ENCODE measurements around the gene DAAM1.

The DAAM1 gene

GRCh38 chr14:59188461-59189090 lies at the start of gene DAAM1:
TSS of gene DAAM1 (plus strand) at chr14:59188667. CDS start at chr14:59263478, 74,811 bp downstream.
- no peak for TF ChIP-seq CTCF (IDR thresholded peaks at IDR 0.05)
- intact Hi-C loops (cut with DNase I; ENCODE audit: low total_unique reads): loop anchor here (5.0 kb wide), 3 partner anchors 61 to 234 kb away; no protein-coding TSS in a partner anchor

GRCh38 chr14:59139324-59139723 lies 49.1 kb upstream of the DAAM1 start:
- no peak for TF ChIP-seq CTCF (IDR thresholded peaks at IDR 0.05)
- Histone ChIP-seq H3K4me1 (no peaks in the 10 kb centered on the region), H3K36me3 (no peaks in the 10 kb centered on the region), H3K27ac (no peak overlapping the region), H3K27me3 (no peaks in the 10 kb centered on the region), H3K4me3 (no peak overlapping the region), H3K9me3 (no peaks in the 10 kb centered on the region)
- intact Hi-C loops (cut with DNase I; ENCODE audit: low total_unique reads): no loop called here
- no peak for DNase-seq

More at GRCh38 chr14:59188461-59189090, at the start of gene DAAM1:
- H3K4me3 ChIP-seq: peak within 1 kb of the TSS; percentile 75 to 84
- no peaks in the 10 kb centered on the region for H3K27me3 ChIP-seq
- no peaks in the 10 kb centered on the region for H3K36me3 ChIP-seq
- peak; percentile 99 for DNase-seq
- no peaks in the 10 kb centered on the region for H3K9me3 ChIP-seq
- peak within 1 kb of the TSS; percentile 91 to 93 for H3K27ac ChIP-seq
- H3K4me1 ChIP-seq: peaks cover 0 to 40% (median 19%) of the 10 kb centered on the region in 4 donors

GRCh38 chr14:59140106-59140843 lies 48.2 kb upstream of the DAAM1 start:
- no peak for TF ChIP-seq CTCF (IDR thresholded peaks at IDR 0.05)
- Histone ChIP-seq H3K36me3 (no peaks in the 10 kb centered on the region), H3K9me3 (no peaks in the 10 kb centered on the region), H3K27ac (no peak overlapping the region), H3K27me3 (no peaks in the 10 kb centered on the region), H3K4me1 (no peaks in the 10 kb centered on the region), H3K4me3 (no peak overlapping the region)
- no peak for DNase-seq
- intact Hi-C loops (cut with DNase I; ENCODE audit: low total_unique reads): no loop called here

GRCh38 chr14:59146484-59146883 lies 42.0 kb upstream of the DAAM1 start:
- H3K36me3 ChIP-seq: no peaks in the 10 kb centered on the region
- intact Hi-C loops (cut with DNase I; ENCODE audit: low total_unique reads): no loop called here
- no peak overlapping the region for H3K4me3 ChIP-seq
- H3K27ac ChIP-seq: no peak overlapping the region
- no peaks in the 10 kb centered on the region for H3K27me3 ChIP-seq
- DNase-seq: no peak
- H3K9me3 ChIP-seq: no peaks in the 10 kb centered on the region
- H3K4me1 ChIP-seq: no peaks in the 10 kb centered on the region
- TF ChIP-seq CTCF (IDR thresholded peaks at IDR 0.05): no peak

GRCh38 chr14:59147007-59147406 lies 41.5 kb upstream of the DAAM1 start:
- H3K27me3 ChIP-seq: no peaks in the 10 kb centered on the region
- no peaks in the 10 kb centered on the region for H3K36me3 ChIP-seq
- no peak for TF ChIP-seq CTCF (IDR thresholded peaks at IDR 0.05)
- intact Hi-C loops (cut with DNase I; ENCODE audit: low total_unique reads): no loop called here
- DNase-seq: no peak
- H3K4me3 ChIP-seq: no peak overlapping the region
- no peaks in the 10 kb centered on the region for H3K4me1 ChIP-seq
- no peaks in the 10 kb centered on the region for H3K9me3 ChIP-seq
- H3K27ac ChIP-seq: no peak overlapping the region

Measured in tibial artery (tissue), 4 donors.